Activated CD4-positive, alpha-beta T cell treated with anti-CD3 and anti-CD28 coated beads, Interleukin-2, amount 50 U/mL, for 4 hours (primary cell): ENCODE data around the gene KTN1.

Experiments
- DNase-seq, 2 experiments: peaks; one replicate each; pipeline ENCODE4 v3.0.0-alpha.2; 2020

Gene KTN1

GRCh38 chr14:55614304-55614703 is 34.3 kb downstream of the KTN1 start:
- DNase-seq = no peak

- DNase-seq = no peak
These were observed 40.3 kb downstream of the KTN1 start for GRCh38 chr14:55620277-55620676.

DNA sequence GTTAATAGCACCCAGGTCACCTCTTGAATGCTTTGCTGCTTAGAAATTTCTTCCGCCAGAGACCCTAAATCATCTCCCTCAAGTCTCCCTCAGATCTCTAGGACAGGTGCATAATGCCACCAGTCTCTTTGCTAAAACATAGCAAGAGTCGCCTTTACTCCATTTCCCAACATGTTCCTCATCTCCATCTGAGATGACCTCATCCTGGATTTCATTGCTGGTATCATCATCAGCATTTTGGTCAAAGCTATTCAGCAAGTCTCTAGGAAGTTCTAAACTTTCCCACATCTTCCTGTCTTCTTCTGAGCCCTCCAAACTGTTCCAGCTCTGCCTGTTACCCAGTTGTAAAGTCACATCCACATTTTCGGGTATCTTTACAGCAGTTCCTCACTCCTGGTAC is 41.0 kb downstream of the KTN1 start:
- no peak for DNase-seq

DNA sequence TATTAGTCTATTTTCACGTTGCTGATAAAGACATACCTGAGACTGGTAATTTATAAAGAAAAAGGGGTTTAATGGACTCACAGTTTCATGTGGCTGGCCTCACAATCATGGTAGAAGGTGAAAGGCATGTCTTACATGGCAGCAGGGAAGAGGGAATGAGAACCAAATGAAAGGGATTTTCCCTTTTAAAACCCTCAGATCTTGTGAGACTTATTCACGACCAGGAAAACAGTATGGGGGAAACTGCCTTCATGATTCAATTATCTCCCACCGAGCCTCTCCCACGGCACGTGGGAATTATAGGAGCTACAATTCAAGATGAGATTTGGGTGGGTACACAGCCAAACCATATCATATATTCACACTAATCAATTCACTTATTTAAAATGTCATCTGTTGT is 41.4 kb downstream of the KTN1 start:
- DNase-seq = no peak

DNA sequence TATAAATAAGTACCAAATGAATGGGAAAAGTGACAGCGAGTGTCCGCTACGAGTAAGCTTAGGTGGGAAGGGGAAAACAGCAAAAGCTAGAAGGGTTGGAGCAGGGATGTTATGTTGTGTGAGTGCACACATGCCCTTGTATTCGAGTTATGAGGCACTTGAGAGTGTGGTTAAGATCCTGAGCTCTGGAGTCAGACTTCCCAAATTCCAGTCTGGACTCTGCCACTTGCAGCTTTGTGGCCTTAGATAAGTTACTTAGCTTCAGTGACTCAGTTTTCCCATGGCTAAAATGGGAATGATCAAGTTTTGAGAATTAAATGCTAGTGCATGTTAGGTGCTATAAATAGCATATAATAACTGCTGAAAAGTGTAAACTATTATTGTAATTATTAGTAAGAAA is 44.9 kb downstream of the KTN1 start:
- DNase-seq = no peak

DNA sequence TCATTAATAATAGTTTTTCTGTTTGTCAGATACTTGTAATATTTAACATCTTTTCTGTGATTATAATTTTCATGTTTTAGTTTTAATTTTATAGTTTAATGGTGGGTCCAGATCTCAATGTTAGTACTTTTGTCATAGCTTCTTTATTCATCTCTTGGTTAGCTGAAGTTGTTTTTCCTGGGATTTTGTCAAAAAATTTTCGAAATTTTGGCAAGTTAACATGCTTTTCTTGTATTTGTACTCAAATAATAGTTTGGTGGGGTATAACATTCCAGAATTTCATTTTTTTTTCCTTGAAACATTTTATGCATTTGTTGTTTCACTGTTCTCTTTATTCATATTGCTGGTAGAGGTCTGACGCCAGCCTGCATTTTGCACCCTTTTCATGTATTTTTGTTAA is 45.5 kb downstream of the KTN1 start:
- DNase-seq = no peak

DNA sequence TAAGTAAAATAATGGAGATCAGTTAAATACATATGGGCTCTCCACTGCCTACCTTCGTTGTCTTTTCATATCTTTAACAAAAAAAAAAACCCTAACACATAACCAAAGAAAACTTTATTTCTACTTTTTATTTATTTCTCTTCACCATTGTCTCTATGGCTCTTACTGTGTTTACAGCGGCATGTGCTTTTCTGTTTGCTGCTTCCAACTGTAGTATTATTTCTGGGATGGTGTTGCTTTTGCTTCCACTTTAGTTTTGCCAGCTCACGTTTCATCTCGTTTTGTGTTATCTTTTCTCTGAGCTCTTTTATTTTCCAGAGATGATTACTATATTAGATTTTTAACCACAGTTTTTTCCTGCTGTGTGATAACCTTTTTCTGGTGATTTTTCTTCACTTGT is 46.1 kb downstream of the KTN1 start:
- DNase-seq = no peak

DNA sequence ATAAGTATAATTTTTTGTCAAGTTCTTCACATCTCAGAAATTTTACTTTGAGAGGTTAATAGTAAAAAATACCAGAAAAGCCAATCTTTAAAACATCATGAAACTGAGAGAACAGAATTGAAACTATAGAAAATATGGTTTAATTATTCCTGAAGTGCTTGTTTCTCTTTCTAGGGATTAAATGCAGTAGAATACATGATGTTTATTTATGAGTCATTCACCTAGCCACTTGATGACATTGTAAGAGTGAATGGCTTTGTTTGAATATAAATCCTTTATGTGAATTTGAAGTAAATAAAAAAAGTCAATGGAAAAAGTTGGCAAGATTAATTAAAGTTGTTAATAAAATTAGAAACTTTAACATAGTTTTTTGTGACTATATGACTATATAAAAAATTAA is 48.4 kb downstream of the KTN1 start:
- DNase-seq = no peak

- no peak for DNase-seq
These were observed 58.7 kb downstream of the KTN1 start for GRCh38 chr14:55638665-55639064.

GRCh38 chr14:55641290-55641689 is 61.3 kb downstream of the KTN1 start:
- DNase-seq = no peak

DNA sequence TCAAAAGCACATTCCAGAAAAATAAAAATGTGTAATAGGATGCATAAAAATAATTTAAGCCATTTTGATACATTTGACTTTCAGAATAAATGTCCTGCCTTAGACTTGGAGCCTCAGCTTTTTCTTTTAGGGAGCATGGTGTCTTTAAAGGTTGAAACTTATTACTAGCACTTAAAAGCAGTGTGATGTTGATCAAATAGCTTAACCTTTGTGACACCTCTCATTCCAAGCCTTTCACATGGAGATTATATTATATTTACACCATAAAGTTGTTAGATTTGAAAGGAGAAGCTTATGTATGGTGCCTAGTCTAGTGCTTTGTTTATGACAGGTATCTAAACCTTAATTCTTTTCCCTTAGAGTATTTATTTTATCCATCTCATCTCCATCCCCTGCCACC is 61.9 kb downstream of the KTN1 start:
- no peak for DNase-seq

DNA sequence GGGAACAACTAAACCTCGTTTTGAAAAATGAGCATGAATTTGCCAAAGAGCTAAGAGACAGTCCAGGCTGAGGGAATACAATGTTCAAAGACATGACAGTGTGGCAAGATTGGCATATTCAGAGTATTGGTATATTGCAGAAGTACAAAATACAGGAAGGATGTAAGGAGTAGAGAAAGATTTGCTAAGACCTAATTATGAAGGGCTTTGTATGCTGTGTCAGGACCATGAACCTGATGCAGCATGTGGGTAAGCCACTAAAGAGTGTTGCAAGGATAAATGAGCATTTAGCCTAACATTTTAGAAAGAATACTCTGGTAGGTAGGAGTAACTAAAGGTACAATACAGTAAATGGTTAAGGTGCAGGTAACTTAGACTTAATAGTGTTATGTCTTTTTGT is 65.1 kb downstream of the KTN1 start:
- DNase-seq = no peak

DNA sequence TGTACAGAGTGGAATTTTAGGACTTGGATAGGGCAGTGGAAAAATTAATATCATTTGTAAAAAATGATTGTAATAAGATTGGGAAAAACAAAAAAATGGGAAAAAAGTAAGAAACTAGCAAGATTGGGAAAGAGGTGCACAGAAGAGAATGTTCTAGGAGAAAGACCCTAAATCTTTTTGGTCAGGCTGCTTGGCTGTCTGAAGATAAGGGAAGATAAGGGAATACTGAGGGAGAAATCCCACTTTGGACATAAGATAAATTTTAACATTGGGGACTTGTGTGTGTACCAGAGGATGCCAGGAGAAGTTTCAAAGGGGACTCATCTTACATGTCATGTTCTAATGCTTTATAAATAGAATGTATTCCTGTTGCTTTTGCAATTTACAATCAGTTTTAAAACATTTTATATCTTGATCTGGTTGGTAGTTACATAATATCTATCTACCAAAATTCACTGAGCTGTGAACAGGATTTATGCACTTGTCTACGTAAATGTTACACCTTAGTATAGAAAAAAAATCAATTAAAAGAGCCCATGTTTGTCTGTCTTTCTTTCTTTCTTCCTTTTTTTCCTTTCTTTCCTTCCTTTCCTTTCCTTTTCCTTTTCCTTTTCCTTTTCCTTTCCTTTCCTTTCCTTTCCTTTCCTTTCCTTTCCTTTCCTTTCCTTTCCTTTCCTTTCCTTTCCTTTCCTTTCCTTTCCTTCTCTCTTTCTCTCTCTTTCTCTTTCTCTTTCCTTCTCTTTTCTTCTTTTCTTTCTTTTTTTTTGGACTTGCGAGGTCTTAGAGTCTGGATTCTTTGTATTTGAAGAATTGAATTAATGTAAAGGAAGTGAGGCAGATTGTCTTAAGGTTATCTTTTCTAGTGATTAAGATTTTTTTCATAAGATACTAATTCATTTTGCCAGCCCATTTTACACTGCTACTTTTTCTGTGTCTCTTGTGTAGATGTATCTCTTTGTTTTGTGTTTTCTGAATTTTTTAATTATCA is 66.1 kb downstream of the KTN1 start:
- no peak for DNase-seq

DNA sequence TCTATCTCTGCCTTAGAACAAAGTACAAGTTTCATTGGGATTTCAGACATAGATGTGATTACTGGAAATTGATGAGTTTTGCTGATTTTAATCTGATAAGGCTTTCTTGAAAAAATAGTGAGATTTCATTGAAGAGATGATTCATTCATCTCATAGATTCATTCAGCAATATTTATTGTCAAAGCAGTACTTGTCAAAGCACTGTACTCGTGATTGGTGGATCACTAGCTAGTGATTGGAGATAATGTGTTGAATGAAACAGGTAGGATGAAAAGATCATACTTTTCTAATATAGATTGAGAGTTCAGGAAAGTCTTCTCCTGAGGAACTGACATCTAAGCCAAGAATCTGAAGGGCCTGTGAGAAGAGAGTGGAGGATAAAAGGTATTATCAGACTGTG is 71.0 kb downstream of the KTN1 start:
- no peak for DNase-seq

- DNase-seq = no peak
These were observed 74.2 kb downstream of the KTN1 start for GRCh38 chr14:55654243-55654642.

DNA sequence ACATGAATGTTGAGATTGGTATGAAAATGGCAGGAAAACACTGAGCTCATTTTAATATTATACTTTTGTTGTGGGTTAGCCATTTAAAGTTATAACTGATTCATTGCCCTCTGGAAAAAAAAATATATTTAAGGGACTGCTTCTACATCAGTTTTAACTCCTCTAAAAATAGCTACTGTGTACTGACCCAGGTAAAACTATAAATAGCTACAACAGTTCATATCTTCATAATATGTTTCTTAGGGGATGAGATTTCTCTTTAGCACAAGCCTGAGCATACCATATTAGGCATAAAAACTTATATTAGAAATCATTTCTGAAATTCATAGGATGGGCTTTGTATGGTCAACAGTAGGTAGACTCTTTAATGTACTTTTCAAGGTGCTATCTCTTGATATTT is 81.0 kb downstream of the KTN1 start:
- no peak for DNase-seq

DNA sequence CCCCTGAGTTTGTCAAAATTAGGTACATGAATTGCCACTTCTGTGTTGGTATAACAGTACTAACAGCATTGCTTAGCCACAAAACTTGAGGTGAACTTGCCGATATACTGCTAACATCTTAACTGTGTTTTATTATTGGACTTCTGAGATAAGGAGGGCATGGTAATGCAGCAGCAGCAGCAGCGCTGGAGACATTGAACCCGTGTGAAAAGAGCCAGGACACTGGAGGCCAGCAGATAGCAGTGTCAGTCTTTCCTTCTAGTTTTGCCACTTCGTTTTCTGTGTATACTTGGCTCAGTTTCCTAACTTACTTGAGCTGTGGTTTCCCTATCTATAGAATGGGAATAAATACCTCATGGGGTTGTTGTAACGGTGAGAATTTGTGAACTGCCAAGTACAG is 82.7 kb downstream of the KTN1 start:
- DNase-seq = no peak

DNA sequence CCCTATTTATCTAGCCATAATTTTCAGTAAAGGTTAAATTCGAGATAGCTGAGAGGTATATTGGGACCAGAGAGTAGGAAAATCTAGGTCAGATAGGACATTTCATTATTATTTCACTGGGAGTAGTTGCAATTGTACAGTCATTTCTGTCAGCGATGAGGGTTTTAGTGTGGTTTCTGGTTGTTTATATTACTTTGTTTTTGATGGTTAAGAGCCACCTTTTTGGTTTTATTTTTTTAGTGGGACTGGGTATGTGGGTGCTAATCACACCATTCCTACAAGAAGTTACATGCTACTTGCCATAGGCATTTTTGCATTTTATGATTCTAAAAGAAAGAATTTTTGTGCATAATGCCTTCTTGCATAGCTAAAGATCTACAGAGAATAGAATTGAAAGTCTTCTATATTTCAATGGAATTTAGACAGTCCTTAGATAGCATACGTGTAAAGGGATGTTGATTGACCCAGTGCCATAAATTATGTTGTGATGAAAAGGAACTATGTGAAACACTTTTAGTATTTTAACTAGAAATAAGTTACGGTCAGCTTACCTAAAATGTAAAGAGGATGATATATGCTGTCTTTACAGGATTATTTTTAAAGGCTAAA is 85.2 kb downstream of the KTN1 start:
- no peak for DNase-seq

DNA sequence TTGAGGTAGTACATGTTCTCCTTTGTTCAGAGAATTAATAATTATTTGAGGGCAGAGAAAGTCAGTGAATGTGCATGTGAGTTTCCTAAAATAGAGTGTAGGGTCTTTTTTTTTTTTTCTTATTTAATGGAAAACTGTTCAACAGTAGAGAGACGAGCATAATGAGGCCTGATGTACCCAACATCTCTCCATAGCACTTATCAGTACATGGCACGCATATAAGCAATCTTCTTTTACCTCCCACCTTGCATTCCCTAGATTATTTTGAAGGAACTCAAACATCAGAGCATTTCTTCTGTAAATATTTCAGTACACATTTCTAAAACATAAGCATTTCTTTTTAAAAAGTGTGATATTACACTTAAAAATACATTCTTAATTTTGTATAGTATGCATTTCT is 87.8 kb downstream of the KTN1 start:
- DNase-seq = no peak

DNA sequence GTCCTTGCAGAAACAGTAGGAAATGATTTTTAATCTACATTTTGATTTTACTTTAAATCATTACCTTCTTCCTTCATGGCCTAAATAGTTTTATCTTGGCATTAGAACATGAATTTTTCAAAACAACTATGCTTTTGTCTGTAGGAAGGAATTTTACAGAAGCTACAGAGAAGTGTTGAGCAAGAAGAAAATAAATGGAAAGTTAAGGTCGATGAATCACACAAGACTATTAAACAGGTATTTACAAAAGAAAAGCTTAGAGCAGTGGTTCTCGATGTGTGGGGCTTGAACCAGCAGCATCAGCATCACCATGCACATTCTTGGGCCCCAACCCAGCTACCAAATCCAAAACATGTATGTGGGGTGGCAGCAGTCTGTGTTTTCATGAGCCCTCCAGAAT is 91.6 kb downstream of the KTN1 start:
- no peak for DNase-seq

DNA sequence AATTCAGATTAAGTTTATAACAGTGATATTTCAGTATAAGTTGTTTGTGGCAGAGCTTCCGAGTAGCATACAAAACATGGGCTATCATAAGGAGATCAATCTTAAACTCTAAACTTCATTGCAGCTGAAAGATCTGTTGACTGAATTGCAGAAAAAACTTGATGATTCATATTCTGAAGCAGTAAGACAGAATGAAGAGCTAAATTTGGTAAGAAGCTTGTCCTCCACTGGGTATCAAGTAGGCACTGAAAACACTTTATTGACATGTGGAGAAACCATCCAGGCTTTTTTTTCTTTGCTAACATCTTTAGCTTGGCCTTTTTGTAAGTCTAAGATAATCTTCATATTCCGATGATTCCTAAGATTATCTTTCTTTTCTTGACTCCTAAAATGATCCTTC is 93.0 kb downstream of the KTN1 start:
- no peak for DNase-seq

GRCh38 chr14:55681096-55681495 is 101.1 kb downstream of the KTN1 start:
- DNase-seq = no peak

DNA sequence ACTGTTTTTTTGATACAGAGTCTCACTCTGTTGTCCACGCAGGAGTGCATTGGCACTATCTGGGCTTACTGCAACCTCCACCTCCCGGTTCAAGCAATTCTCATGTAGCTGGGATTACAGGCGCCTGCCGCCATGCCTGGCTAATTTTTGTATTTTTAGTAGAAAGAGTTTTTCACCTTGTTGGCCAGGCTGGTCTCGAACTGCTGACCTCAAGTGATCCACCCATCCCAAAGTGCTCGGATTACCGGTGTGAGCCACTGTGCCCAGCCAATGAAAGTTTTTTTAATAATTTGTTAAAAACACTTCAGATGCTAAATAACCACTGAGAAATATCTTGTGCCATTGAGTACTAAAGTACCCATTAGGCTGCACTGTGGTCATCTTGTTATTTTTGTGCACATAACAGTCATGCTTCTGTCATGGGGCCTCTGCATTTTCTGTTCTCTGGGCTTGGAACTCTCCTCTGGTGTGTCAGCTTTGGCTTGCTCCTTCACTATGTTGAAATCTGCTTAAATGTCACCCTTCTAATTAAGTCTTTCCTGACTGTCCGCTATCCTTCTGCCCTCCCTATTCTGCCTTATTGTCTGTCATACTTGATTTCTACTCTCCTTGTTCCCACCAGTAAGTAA is 105.1 kb downstream of the KTN1 start:
- DNase-seq = no peak

DNA sequence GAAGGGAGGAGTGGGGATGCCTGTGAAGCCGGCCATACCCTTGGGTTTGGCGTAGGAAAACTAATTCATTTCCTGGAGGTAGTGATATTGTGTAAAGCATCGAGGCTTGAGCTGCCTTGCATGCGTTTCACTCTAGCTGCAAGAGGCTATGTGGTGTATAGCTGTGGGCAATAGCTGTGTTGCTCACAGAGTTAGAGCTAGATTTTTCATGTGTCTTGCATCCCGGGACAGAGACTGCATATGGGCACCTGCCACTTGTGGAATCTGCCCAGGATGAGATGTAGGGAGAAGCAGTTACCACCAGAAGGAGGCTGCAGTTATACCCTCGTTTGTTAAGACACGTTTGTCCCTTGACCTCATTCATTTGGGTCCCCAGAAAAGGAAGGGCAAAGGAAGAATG is 106.7 kb downstream of the KTN1 start:
- DNase-seq = no peak
